Measurements from ENCODE around the gene KRT83.
"Not testable (repeated sequence)": the region's sequence is repeated elsewhere in the genome, so short reads cannot be mapped to it uniquely, and the experiment has no call there.

KRT83 gene

GRCh38 chr12:52353766-52354165, 32.6 kb upstream of the KRT83 start:
- no peak for DNase-seq (ENCODE audit: low read depth)

GRCh38 chr12:52352951-52353350, 31.8 kb upstream of the KRT83 start:
- no peak for DNase-seq (ENCODE audit: low read depth)

- DNase-seq (ENCODE audit: low read depth), result peak; percentile 43
Observed at GRCh38 chr12:52351196-52352059, 30.2 kb upstream of the KRT83 start.

- no peak for DNase-seq (ENCODE audit: low read depth)
Observed at GRCh38 chr12:52350786-52351185, 29.6 kb upstream of the KRT83 start.

GRCh38 chr12:52350021-52350620, 28.9 kb upstream of the KRT83 start:
- DNase-seq (ENCODE audit: low read depth), result no peak

- no peak for DNase-seq (ENCODE audit: low read depth)
Observed at GRCh38 chr12:52349196-52349595, 28.0 kb upstream of the KRT83 start.

- DNase-seq (ENCODE audit: low read depth), result no peak
Observed at GRCh38 chr12:52347551-52348510, 26.6 kb upstream of the KRT83 start.

- DNase-seq (ENCODE audit: low read depth), result no peak
Observed at GRCh38 chr12:52347016-52347415, 25.8 kb upstream of the KRT83 start.

GRCh38 chr12:52346593-52346992, 25.4 kb upstream of the KRT83 start:
- DNase-seq (ENCODE audit: low read depth), result no peak

- DNase-seq (ENCODE audit: low read depth), result not testable (repeated sequence)
Observed at GRCh38 chr12:52345041-52345440, 23.8 kb upstream of the KRT83 start.

GRCh38 chr12:52344111-52344510, 22.9 kb upstream of the KRT83 start:
- DNase-seq (ENCODE audit: low read depth), result no peak

- no peak for DNase-seq (ENCODE audit: low read depth)
Observed at GRCh38 chr12:52343550-52343949, 22.4 kb upstream of the KRT83 start.

- DNase-seq (ENCODE audit: low read depth), result no peak
Observed at GRCh38 chr12:52342781-52343490, 21.7 kb upstream of the KRT83 start.

- no peak for DNase-seq (ENCODE audit: low read depth)
Observed at GRCh38 chr12:52341066-52341580, 19.9 kb upstream of the KRT83 start.

GRCh38 chr12:52338241-52338960, 17.2 kb upstream of the KRT83 start:
- no peak for DNase-seq (ENCODE audit: low read depth)

- DNase-seq (ENCODE audit: low read depth), result no peak
Observed at GRCh38 chr12:52337054-52337453, 15.9 kb upstream of the KRT83 start.

- no peak for DNase-seq (ENCODE audit: low read depth)
Observed at GRCh38 chr12:52336641-52337040, 15.4 kb upstream of the KRT83 start.

GRCh38 chr12:52335598-52336262, 14.5 kb upstream of the KRT83 start:
- no peak for DNase-seq (ENCODE audit: low read depth)

- no peak for DNase-seq (ENCODE audit: low read depth)
Observed at GRCh38 chr12:52334185-52334584, 13.0 kb upstream of the KRT83 start.

GRCh38 chr12:52333321-52333720, 12.1 kb upstream of the KRT83 start:
- no peak for DNase-seq (ENCODE audit: low read depth)

Measured in stimulated activated CD8-positive, alpha-beta memory T cell treated with anti-CD3 and anti-CD28 coated beads, Interleukin-4, amount 100 ng/mL, for 24 hours (primary cell).